GDM1 (cell line): Measurements from ENCODE around the gene MCAM.

Experiments
- DNase-seq: peaks from one replicate; lab custom pipeline; 2025; lab: John Stamatoyannopoulos, UW

Gene MCAM

DNA sequence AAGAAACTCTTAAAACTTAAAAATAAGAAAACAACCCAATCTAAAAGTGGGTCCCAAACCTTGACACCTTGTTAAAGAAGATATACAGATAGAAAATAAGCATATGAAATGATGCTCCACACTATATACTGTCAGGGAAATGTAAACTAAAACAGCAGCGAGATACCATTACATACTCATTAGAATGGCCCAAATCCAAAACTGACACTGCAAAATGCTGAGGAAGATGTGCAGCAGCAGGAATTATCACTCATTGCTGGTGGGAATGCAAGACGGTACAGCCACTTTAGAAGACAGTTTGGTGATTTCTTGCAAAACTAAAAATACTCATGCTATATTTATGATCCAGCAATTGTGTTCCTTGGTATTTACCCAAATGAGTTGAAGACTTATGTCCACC is 12.4 kb upstream of the MCAM start:
- DNase-seq, result no peak

DNA sequence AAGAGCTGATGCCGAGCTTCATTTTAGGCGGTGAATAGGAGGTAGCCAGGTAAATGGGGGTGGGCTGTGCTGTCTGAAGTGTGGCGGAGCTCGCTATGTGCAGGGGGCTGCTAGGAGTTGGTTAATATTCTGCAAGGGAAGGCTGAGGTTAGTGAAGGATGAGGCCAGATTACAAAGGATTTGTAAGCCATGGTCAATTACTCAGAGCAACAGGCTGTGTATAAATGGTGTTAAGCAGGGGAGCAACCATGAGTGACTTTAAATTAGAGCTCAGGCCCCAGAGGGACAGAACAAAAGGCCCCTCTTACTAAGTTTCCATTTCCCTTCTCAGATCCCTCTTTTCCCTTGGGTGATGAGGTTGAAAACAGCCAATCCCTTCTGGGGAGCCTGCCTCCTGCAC is 7.3 kb upstream of the MCAM start:
- DNase-seq, result no peak

DNA sequence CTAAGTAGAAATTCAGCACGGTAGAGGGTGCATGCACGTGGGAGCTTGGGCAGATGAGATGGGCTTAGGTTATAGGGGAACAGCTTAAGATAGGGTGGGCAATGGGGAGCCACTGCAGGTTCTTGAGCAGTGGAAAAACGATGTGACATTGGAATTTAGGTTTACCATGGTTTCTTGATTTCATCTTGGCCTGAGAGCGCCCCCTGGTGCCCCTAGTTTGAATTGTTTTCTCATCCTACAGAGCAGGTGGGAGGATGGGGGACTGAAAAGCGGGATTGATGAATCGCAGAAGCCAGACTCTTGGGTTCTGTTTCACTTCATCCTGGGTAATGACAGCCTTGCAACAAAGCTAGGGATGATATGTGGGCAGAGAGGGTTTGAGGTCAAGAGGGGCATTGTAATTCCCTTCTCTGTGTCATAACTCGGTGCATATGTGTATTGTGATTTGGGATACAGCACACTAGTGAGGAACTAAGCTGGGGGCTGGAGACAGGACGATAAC is 6.7 kb upstream of the MCAM start:
- DNase-seq, result no peak

DNA sequence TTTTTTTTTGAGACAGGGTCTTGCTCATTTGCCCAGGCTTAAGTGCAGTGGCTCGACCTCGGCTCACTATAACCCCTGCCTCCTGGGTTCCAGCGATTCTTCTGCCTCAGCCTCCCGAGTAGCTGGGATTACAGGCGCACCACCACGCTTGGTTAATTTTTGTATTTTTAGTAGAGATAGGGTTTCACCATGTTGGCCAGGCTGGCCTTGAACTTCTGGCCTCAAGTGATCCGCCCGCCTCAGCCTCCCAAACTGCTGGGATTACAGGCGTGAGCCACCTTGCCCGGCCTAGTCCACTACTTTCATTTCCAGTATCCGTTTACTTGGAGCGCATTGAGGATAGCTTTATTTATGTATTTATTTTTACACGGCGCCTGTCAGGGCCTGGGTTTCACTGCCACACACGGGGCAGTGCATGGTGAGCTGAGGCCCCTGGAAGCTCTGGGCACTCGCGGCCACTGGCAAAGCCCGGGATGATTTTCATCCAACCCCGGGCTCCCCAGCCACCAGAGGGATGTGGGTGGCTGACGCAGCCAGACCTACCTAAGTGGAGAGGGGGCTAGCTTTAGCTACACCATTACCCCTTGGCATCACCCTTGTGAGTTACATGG is 6.1 kb upstream of the MCAM start:
- no peak for DNase-seq

DNA sequence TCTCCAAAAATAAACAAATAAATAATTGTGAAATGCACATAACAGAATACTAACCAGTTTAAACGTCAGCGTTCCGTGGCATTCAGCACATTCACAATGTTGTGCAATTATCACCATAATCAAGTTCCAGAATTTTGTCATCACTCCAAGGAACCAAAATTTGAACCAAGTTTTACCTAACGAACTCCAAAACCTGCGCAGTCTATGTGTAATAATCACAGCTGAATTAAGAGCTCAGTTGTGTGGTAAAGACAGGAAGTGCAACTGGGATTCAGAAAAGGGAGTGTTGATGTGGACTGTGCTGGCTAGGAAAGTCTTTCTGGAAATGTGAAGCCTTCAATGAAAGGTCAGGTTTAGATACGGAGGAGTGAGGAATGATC is 5.4 kb upstream of the MCAM start:
- DNase-seq, result no peak

DNA sequence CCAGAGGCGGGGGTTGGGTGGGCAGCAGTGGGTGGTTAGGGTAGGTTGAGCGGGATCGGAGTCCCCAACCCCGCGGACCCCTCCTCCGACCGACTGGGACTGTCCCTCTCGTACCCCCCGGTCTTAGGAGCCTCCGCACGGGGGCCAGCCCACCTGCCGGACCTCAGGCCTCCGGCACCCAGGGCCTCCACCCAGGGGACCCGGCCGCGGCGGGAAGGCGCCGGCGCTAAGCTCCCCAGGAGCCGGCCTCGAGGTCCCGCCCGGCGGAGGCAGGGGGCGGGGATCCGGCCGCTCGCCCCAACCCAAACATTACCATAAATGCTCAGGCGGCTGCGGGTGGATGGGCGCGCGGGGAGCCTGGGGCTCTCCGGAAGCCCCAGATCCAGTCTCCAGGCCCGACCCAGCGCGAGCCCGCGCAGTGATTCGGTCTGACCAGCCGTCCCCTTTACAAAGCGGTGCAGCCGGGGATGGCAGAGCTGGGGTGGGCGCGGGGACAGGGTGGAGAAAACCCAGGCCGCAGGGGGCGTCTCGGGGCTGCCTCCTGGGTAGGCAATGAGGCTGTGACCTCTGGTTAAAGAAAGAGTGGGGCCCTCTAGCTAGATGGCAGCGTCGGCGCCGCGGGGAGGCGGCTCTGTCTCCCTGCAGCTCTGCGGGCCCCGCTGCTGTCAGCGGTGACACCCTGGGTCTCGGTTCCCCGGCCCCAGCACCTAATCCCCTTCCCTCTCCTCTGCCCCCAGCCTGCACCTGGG is 4.0 kb upstream of the MCAM start:
- DNase-seq, result no peak

DNA sequence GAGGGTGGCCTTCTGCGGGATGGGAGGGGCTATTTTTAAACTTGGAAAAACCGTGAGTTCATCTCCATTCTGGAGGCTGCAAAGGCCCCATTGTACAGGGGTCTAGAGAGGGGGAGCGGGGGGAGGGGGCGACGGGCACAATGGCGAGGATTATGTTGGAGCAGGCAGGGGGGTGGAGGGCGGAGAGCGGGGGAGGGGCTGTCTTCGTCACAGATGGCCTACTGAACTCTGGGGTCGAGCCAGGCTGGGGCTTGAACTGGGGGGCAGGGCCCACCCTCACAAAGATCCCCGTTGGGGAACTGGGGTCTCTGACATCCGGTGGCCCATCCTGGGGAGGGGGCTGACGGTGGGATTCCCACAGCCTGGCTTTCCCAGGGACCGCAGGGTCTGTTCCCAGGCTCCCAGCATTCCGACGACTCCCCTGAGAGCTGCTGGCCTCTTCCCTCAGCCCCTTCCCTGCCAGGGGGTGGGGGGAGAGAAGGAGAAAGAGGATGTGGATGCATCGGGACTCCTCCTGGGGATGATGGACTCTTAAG is 3.4 kb upstream of the MCAM start:
- no peak for DNase-seq

DNA sequence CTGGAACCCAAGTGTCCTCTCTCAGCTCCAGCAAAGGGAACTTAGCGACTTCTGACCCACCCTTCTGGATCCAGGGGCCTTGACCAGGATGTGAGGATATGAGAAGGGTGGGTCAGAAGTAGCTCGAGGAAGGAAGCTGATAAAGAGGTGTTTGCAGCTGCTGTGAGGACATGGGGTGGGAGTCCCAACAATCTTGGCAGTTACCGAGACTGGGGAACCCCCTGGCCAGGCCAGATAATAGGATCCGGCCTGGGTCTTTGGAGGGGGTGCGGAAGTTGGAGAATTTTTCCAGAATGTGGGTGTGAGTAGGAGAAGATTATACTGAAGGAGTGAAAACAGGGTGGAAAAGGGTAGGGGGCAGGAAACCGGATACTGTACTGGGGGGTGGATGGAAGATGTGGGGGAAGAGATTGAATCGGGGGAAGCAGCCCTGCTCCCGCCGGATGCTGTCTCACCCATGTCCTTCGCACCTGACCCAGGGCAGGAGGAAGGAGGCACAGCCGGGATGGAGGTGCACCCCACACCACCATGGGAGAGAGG is 2.8 kb upstream of the MCAM start:
- no peak for DNase-seq

DNA sequence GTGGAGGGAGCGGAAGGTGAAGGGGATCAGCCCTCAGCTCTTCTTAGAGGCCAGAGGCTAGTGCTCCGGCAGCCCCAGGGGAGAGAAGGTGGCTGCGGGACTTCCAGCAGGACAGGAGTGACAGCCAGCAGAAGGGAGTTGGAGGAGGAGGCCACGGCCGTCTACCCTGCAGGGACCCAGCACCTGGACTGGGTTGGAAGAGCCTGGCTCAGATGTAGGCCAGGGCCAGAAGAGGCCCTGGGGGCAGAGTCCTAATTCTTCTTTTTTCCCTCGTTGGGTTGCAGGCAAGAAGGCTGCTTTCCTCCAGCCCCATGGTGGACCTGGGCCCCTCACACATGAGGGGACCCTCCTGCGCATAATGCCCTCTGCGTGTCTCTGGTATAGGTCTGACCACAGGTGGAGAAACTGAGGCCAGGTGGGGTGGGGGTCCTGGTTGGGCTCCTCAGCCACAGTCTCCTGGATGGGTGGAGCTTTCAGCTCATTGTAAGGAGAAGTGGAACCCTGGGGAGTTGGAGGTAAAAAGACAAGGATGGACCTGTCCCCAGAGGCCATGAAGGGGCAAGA is 2.3 kb upstream of the MCAM start:
- DNase-seq, result no peak

DNA sequence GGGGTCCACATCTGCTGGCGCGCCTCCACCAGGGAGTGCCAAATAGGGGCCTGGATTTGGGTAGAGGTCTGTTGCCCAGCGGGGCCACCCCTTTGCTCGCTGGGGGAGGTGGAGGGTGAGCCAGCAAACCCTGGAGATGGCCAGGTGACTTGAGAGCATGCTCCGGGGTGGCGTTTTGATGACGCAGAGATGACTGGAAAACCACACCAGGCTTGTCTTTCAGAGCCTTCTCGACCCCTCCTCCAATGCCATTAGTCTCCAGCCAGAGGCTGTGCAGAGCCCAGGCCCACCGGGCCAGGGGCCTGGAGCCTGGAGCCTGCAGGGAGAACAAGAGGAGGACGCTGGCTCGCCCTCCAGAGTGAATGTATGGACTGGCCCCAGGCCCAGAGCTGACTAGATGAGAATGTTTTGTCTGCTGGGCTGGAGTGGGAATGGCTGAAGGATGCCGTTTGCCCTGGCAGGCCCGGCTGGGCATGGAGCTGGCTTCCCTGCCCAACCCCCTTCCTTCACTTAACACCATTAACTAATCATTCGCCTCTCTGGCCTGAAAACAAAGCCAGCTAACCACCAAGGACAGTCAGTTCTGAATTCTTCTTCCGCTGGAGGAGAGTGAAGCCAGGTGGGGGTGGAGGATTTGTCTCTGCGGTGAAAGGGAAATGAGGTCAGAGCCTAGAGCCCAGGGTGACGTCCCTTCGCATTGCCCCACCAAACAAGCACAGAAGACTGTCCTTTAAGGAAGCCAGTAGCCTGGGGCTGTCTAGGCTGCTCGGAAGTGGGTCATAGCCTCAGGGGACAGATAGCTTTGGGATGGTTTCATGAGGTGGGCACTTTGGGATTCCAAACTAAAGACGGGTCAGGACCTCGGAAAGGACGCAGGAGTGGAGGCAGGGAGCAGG is 1.6 kb upstream of the MCAM start:
- no peak for DNase-seq

DNA sequence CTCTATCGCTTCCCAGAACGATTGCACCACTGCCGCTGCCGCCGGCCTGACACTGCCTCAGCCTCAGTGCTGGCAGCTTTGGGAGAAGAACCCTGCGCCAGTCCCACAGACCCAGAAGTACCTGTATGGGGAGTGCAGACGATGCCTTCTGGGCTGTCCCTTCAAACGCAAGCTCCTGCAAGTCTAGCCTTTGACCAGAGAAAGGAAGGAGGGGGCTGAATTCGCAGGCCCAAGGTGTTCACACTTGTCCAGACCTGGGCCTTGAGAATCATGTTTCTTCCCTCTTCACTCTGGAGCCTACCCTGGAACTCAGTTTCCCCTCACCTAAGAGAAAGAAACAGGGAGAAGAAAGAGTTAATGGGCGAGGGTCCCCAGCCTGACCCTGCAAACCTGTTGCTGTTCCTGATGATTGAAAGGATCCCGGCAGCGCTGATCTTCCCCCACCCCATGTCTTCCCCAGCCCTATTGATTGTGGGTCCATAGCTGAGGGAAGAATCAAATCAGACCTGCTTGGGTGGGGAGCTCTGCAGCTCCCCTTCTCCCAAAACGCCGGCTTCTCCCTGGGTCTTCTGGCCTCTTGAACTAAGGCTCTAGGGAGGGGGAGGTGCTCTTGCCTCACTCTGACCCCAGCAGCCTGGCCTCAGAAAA is 786 bp upstream of the MCAM start:
- DNase-seq, result no peak

DNA sequence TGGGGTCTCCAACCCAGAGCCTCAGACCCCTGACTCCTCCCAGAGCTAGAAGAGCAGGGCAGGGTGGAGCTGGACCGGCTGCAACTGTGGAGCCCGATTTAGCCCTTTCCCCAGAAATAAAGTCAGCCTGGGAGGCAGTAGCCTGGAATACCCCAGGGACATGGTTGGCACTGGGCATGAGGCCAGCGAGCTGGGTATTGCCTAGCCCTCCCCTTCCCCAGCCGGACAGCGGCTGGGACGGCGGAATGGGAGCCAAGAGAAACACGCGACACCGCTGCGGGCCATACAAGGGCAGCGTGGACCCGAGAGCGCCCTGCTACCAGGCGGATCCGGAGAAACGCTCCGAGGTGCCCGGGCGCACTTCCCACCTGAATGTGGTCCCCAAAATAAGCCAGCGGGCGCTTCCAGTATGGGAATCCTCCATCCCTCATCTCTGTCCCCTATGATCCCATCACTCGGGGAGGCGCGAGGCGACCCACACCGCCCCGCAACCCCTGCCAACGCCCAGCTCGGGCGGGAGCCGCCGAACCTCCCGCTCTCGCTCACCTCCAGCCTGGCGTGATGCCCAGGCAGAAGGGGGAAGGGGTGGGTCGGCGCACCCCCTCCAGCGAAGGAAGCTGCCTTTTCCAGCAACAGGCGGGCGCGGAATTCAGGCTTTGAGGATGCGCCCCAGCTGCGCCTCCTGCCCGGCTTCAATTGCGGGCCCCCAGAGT is 758 bp downstream of the MCAM start:
- no peak for DNase-seq

DNA sequence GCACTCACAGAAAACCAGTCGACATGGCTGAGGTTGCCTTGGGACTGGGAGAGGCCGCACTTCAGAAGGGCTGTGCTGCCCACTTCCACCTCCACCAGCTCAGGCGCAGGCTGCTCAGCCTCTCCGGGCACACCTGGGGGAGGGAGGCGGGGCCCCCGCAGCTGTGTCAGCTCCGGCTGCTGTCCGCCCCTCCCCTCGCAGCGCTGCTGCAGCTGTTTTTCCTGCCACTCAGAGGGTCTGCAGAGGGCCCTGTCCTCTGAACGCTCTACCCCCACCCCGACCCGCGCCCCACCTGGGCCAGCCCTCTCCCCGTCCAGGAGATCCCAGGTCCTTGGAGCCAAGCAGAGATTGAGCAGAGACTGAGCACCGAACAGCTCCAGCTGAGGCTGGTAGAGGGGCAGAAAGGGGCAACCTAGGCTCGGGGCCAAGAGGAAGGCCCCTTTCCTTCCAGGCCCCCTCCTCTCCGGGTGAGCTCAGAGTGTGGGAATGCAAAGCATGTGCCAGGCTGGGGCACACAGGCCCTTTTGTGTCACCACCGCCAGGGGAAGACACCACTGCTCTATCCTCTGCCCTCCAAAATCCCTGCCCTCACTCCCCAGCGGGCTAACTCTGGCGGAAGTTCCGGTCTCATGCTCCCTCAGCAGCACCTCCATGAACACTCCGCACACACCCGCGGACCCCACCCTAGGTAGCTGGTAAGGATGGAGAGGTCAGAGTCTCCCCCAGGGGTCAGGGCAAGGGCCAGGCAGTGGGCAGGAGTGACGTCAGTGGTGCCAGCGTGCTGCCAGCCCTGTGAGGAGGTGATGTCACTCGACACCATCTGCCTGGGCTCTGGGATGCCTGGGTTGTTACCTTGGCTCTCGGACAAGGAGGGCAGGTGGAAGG is 1.6 kb downstream of the MCAM start:
- no peak for DNase-seq

DNA sequence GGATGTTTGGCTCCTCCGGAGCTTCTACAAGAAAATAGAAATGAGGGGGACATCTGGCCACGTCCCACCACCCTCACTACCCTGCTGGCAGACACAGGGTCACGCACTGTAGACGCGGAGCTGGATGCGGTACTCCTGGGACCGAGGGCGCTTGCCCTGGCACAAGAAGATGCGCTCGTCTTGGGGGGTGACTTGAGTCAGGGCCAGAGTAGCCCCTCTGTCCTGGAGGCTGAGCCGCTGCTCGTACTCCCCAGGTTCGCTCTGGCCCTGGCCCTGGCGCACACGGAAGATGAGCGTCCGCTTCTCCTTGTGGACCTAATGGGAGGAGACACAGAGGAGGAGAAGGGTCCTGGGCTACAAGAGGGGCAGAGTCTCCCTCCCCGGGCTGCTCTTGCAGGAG is 2.2 kb downstream of the MCAM start:
- DNase-seq, result no peak

DNA sequence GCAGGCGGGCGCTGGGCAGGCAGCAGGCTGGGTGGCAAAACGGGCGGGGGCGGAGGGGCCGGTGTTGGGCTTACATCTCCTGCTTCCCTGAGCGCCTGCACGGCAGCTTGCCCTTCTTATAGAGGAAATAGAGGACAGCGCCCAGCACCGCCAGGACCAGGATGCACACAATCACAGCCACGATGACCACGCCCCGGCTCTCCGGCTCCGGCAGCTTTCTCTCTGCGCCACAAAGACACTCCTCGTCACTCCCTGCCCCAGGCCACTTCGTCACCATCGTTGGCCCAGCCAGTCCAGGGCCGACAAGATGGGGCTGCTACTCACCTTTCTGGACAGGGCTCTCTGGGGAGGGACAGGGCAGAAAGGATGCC is 6.3 kb downstream of the MCAM start:
- DNase-seq, result no peak

DNA sequence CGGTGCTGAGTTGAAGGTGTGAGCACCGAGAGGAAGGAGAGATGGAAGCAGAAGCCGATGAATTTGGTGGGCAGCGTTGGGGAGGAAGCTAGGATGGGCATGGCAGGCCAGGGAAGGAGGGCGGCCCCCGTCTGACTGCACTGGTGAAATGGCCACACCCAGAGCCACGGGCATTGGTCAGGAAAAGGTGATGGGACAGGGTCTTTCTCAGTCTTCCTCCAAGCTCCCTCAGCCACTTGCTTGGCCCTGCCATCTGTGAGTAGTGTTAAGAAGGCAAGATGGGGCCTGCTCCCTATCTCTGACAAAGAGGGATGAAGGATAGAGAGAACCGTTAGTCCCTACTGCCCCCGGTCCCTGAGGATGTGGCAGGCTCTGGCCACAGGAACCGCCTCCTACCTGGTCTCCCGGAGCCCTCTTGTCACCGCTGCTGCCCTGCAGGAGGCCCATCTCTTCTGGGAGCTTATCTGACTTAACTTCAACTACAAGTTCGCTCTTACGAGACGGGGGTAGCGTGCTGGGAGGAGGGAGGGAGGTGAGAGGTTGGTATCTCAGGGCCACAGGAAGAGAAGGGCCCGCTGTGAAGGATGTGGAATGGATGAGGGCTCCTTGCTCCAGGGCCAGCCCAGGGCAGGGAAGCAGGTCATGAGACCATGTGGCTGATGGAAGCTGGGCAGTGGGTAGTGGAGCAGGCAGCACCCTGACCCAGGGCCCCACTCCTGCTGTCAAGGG is 6.8 kb downstream of the MCAM start:
- no peak for DNase-seq

DNA sequence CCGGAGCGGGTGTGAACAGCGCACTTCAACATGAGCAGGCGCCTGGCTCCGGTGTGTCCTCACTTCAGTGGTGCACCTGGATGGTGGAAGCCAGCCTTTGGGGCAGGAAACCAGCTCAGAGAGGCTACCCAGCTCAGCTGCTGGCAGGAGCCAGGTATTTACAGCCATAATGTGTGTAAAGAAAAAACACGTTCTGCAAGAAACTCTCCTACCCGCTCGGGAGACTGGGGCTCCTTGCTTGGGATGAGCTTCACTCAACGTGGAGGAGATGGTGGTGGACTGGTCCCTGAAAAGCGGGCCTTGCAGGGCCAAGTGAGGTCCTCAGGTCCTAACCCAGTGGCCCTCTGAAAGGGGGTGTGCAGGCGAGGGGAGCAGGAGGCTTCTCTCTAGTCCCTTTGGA is 7.5 kb downstream of the MCAM start:
- no peak for DNase-seq

DNA sequence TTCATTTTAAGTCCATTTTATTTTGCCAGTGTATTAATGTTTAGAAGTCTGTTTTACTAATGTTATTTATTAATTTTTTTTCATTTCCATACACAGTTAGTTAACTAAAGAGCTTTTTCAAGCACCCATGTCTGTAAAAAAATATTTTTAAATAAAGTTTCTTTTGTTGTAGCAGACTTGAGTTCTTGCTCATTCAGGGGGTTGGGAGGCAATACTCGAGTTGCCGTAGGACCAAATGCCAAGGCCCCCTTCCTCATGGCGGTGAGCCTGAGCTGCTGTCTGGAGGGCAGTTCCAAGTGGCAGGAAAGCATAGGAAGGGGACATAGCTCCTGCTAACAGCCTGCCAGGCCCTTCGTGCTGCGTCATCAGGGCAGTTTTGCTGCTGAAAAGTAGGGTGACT is 9.0 kb downstream of the MCAM start:
- no peak for DNase-seq

DNA sequence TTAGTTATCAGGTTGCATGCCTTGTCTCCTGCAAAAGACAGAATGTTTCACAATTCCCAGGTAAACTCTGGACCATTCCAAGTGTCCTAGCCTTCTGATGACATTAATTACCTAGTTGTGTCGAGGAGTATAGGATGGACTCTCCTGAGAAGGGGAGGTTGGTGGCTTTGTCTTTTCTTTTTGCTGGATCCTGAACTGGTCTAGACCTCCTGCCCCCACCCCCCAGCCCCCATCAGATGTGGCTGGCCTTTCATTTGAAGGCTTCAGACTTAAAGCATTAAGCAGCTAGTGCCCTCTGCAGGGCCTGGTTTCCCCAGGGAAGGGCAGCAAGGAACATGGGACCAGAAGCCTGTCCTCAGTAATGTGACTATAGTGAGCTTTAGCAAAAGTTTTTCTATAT is 9.7 kb downstream of the MCAM start:
- no peak for DNase-seq
